ENCODE data around the gene RAPGEF6.
"Not testable (repeated sequence)": the region's sequence is repeated elsewhere in the genome, so short reads cannot be mapped to it uniquely, and the experiment has no call there.

GRCh38 chr5:131399007-131399406 lies 236.0 kb downstream of the RAPGEF6 start:
- not testable (repeated sequence) for TF ChIP-seq CTCF (IDR thresholded peaks at IDR 0.05; ENCODE audit: poor library complexity, severe bottlenecking); EZH2 (IDR thresholded peaks at IDR 0.05; ENCODE audit: borderline replicate concordance, insufficient read depth, low read length, poor library complexity, severe bottlenecking); SMC3 (conservative IDR thresholded peaks at IDR 0.05; ENCODE audit: poor library complexity); EP300 (conservative IDR thresholded peaks at IDR 0.05; ENCODE audit: poor library complexity, severe bottlenecking); POLR2AphosphoS5 (IDR thresholded peaks at IDR 0.05); RAD21 (conservative IDR thresholded peaks at IDR 0.05); TAF1 (IDR thresholded peaks at IDR 0.05; ENCODE audit: low read depth); REST (IDR thresholded peaks at IDR 0.05; ENCODE audit: borderline replicate concordance)

Measured in neural cell (in vitro differentiated cells).